Kidney tubule cell (primary cell): ENCODE data around the gene IGSF9.
"Not testable (repeated sequence)": the region's sequence is repeated elsewhere in the genome, so short reads cannot be mapped to it uniquely, and the experiment has no call there.

Source experiments
- DNase-seq: peaks from one replicate; pipeline ENCODE4 v3.0.0-alpha.2; 2018; ENCODE audit warnings: low spot score

The IGSF9 gene

DNA sequence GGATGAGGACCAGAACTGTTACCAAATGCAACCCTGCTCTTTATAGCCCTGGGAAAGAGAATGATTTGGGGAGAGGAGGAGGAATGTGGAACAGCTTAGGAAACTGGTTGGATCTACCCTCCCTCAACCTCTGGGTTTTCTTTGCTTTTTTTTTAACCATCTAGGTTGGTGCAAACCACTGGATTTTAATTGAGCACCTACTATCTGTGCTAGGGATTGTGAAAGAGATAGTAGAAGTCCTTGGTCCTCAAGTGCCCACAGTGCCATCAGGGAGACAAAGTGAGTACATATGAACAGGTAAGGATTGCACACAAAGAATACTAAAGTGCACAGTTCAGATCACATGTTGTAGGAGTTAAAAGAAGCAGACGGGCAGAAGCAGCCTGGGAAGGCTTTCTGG lies 24.8 kb downstream of the IGSF9 start:
- DNase-seq = no peak

DNA sequence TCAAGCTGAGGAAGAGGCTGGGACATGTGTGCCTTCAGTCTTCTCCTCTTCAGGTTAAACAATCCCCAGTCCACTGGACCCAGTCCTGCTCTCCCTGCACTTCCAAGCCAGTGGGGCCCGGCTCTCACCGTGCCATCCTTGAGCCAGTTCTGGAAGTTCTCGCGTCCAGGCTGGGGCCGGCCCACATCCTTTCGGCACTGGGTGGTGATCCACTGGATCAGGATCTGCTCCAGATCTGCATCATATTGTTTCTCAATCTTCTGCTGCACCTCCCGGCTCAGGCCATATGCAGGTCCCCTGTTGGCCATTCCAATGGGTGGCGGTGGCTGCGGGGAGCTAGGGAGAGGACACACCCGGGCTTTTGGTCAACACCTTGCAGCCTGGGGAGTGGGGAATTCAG lies 25.2 kb downstream of the IGSF9 start:
- DNase-seq = no peak

DNA sequence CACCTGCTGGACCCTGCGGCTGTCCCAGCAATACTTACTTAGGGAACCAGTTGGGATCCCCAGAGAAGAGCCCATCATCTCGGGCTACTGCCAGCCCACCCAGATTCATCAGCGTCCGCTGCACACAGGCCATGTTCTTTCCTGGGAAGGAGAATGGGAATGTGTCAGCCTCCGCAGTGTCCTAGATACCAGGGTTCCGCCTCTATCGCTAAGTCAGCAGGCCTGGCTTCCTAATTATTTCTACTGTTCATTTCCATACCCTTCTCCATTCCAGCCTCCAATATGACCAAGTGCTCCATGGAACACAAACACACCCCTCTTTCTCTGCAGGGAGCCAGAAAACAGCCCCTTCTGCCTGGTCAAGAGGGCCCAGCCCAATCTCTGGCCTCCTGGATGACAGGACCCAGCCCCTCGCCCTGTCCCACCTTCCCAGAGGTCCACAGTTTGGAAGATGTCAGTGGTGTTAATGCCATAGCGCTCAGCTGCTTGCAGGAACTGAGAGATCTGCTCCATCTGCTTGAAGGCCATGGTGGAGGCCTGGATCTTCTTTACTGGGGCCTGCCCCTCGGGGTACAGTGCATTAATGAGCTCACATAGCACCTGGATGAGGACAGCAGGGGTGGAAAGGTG lies 26.1 kb downstream of the IGSF9 start:
- DNase-seq = no peak

- no peak for DNase-seq
These were observed 26.8 kb downstream of the IGSF9 start for GRCh38 chr1:159918352-159919200.

- no peak for DNase-seq
These were observed 27.7 kb downstream of the IGSF9 start for GRCh38 chr1:159917533-159918351.

DNA sequence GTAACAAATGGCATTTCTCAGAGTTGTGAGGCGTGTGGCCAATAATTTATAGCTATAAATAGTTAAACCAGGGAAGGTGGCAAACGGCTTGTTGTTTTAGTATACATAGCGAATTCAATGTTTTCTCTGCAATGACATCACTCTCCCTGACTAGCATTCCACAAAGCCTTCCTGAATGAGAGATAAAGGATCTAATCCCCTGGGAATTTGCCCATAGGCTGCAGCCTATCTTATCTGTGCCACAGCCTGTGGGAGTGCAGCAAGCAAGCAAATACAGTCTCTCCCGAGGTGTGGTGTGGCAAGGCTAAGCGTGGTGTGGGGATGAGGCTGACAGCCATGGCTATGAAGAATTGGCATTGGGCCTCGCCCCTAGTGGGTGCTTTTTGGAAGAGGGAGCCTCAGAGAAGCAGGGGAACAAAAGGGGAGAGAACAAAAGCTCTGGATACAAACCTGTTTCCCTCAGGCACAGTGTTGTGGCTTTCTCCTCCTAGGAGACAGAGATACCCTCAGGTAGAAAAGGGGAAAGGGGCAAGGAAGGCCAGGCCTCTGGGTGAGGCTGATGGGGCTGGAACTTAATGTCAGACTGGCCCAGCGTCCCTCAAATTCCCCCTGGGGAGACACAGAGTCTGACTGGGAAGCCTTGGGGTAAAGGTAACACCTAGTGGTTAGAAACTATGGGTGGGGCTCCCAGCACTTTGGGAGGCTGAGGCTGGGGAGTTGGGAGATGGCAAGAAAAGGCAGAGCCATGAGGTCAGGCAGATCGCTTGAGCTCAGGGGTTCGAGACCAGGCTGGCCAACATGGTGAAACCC lies 29.0 kb downstream of the IGSF9 start:
- peak; percentile 84 for DNase-seq

- DNase-seq = no peak
These were observed 29.7 kb downstream of the IGSF9 start for GRCh38 chr1:159915571-159916241.

DNA sequence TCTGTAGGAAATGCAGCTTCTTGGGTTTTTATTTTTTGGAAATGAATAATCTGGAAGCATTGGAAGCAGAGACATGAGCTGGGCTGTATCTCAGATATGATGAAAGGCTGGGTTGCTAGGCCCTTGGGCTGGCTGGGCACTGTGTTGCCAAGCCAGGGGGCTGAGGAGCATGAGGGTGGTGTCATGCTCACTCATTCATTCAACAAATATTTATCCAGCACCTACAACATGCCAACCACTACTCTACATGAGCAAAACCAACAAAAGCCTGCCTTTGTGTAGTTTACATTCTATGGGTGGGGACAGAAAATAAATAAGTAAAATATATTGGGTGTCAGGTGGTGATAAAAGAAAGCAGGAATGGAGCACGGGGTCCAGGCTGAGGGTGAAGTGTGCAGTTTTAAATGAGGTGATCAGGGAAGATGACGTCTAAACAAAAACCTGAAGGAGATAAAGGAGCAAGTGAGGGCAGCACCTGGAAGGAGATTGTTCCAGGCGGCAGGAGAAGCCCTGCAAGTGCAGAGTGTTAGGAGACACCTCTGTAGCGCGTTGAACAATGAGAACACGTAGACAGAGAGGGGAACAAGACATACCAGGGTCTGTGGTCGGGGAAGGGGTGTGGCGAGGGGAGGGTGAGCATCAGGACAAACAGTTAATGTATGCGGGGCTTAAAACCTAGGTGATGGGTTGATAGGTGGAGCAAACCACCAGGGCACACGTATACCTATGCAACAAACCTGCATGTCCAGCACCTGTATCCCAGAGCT lies 31.0 kb downstream of the IGSF9 start:
- peak; percentile 43 for DNase-seq

- DNase-seq = peak; percentile 47
These were observed 31.8 kb downstream of the IGSF9 start for GRCh38 chr1:159913451-159914192.

- DNase-seq = no peak
These were observed 33.9 kb downstream of the IGSF9 start for GRCh38 chr1:159911326-159912070.

- no peak for DNase-seq
These were observed 37.1 kb downstream of the IGSF9 start for GRCh38 chr1:159908031-159908940.

GRCh38 chr1:159906960-159907359 lies 38.5 kb downstream of the IGSF9 start:
- no peak for DNase-seq

DNA sequence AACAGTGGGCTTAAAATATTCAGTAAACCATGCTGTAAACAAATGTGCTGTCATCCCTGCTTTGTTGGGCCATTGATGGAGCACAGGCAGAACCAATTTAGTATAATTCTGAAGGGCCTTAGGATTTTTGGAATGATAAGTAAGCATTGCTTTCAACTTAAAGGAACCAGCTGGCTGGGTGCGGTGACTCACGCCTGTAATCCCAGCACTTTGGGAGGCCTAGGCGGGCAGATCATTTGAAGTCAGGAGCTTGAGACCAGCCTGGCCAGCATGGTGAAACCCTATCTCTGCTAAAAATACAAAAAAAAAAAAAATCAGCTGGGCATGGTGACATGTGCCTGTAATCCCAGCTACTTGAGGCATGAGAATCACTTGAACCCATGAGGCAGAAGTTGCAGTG lies 41.4 kb downstream of the IGSF9 start:
- DNase-seq = not testable (repeated sequence)

DNA sequence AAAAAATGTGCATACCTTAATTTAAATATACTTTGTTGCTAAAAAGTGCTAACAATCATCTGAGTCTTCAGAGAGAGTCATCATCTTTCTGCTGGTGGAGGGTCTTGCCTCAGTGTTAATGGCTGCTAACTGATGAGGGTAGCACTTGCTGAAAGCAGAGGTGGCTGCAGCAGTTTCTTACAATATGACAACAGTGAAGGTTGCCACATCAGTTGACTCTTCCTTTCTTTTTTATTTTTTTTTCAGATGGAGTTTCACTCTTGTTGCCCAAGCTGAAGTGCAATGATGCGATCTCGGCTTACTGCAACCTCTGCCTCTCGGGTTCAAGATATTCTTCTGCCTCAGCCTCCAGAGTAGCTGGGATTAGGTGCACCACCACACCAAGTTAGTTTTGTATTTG lies 42.9 kb downstream of the IGSF9 start:
- no peak for DNase-seq

DNA sequence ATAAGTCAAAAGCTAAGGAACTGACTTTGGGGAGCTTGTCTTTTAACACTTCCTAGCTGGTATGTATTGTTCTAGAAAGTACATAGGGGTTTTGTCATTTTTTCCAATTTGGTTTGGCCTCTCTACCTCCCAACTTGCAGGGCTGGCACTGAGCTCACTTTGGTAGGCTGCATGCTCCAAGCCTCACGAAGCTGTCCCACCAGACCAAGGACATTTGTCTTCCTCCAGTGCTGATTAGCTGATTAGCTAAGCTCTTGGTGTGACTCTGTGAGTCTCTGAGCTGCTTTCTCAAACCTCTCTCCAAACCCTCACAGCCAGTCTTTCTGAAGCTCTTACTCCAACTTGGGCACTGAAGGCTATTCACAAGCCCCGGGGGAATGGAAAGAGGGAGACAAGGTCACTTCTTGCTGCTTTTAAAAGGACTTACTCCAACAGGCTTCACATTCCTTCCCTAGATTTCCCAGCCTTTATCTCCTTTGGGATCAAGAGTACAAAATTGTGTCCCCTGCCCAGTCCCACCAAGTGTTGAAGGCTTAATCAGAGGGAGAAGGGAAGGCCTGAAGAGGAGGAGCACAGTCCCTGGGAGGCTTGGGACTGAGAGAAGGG lies 44.6 kb downstream of the IGSF9 start:
- no peak for DNase-seq

GRCh38 chr1:159900086-159900680 lies 45.2 kb downstream of the IGSF9 start, which contains the start of gene CFAP45:
TSS of gene CFAP45 (minus strand) at chr1:159900165. CDS start at chr1:159900098, 67 bp downstream.
- peak; percentile 85 for DNase-seq

DNA sequence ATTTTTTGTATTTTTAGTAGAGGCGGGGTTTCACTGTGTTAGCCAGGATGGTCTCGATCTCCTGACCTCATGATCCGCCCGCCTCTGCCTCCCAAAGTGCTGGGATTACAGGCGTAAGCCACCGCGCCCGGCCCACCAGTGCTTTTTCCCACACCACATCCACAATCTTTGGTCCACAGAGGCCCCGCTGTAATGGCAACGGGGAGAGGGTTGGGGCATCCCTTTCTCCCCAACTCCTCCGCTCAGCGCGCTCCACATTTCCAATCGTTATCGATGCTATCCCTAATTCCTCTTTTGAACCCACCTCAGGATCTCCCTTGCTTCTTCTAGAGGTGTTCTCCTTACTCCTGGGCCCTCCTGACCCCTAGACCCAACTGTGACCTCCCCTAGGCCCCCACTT lies 45.8 kb downstream of the IGSF9 start:
- DNase-seq = not testable (repeated sequence)
